ENCODE data around the gene DUSP15.
"Not testable (repeated sequence)": the region's sequence is repeated elsewhere in the genome, so short reads cannot be mapped to it uniquely, and the experiment has no call there.

DUSP15 gene

GRCh38 chr20:31820228-31820627 is 50.1 kb downstream of the DUSP15 start:
- FAIRE-seq, result no peak

- FAIRE-seq, result no peak
Observed at GRCh38 chr20:31819083-31819784, 51.1 kb downstream of the DUSP15 start, which contains the start of gene MYLK2. Gene MYLK2, plus strand, starts transcription at chr20:31819356. Its CDS starts 225 bp downstream, at chr20:31819581.

GRCh38 chr20:31818376-31818908 is 51.9 kb downstream of the DUSP15 start:
- FAIRE-seq, result no peak

- no peak for FAIRE-seq
Observed at GRCh38 chr20:31817461-31817860, 52.9 kb downstream of the DUSP15 start.

GRCh38 chr20:31816221-31816620 is 54.1 kb downstream of the DUSP15 start:
- no peak for FAIRE-seq

- no peak for FAIRE-seq
Observed at GRCh38 chr20:31815408-31816188, 54.7 kb downstream of the DUSP15 start.

GRCh38 chr20:31814142-31814541 is 56.2 kb downstream of the DUSP15 start:
- FAIRE-seq, result not testable (repeated sequence)

- FAIRE-seq, result no peak
Observed at GRCh38 chr20:31813611-31814010, 56.7 kb downstream of the DUSP15 start.

- FAIRE-seq, result no peak
Observed at GRCh38 chr20:31811796-31812728, 58.3 kb downstream of the DUSP15 start.

- FAIRE-seq, result no peak
Observed at GRCh38 chr20:31811198-31811597, 59.1 kb downstream of the DUSP15 start.

All from TTC549 (cell line).